Activated CD4-positive, alpha-beta T cell treated with anti-CD3 and anti-CD28 coated beads for 1 hour (primary cell): ENCODE data around the gene GSX1.
"Not testable (repeated sequence)": the region's sequence is repeated elsewhere in the genome, so short reads cannot be mapped to it uniquely, and the experiment has no call there.

ENCODE experiments used
- DNase-seq: peaks from one replicate; pipeline ENCODE4 v3.0.0-alpha.2; 2020

The GSX1 gene

GRCh38 chr13:27792393-27793218 is at the start of gene GSX1:
TSS of gene GSX1 (plus strand) at chr13:27792483. CDS start at chr13:27792691, 208 bp downstream.
- DNase-seq, result peak; percentile 18

- DNase-seq, result no peak
These were observed 47.5 kb upstream of the GSX1 start for GRCh38 chr13:27744801-27745200.

GRCh38 chr13:27745301-27745700 is 47.0 kb upstream of the GSX1 start:
- DNase-seq, result no peak

GRCh38 chr13:27748143-27748542 is 44.1 kb upstream of the GSX1 start:
- not testable (repeated sequence) for DNase-seq

GRCh38 chr13:27751953-27752532 is 40.2 kb upstream of the GSX1 start:
- no peak for DNase-seq

GRCh38 chr13:27765650-27766049 is 26.6 kb upstream of the GSX1 start:
- no peak for DNase-seq

GRCh38 chr13:27770809-27771208 is 21.5 kb upstream of the GSX1 start:
- no peak for DNase-seq

- no peak for DNase-seq
These were observed 19.4 kb upstream of the GSX1 start for GRCh38 chr13:27772651-27773425.

GRCh38 chr13:27774169-27774568 is 18.1 kb upstream of the GSX1 start:
- DNase-seq, result no peak

- no peak for DNase-seq
These were observed 17.6 kb upstream of the GSX1 start for GRCh38 chr13:27774651-27775050.

GRCh38 chr13:27775943-27776342 is 16.3 kb upstream of the GSX1 start:
- no peak for DNase-seq

GRCh38 chr13:27782151-27782550 is 10.1 kb upstream of the GSX1 start:
- no peak for DNase-seq

GRCh38 chr13:27783111-27783510 is 9.2 kb upstream of the GSX1 start:
- DNase-seq, result no peak

- DNase-seq, result no peak
These were observed 4.0 kb upstream of the GSX1 start for GRCh38 chr13:27788271-27788670.

- no peak for DNase-seq
These were observed 3.2 kb upstream of the GSX1 start for GRCh38 chr13:27789153-27789494.

GRCh38 chr13:27789495-27790303 is 2.6 kb upstream of the GSX1 start:
- no peak for DNase-seq

- DNase-seq, result no peak
These were observed 1.8 kb upstream of the GSX1 start for GRCh38 chr13:27790523-27790922.

- no peak for DNase-seq
These were observed 960 bp upstream of the GSX1 start for GRCh38 chr13:27791146-27791900.

- DNase-seq, result no peak
These were observed 336 bp upstream of the GSX1 start for GRCh38 chr13:27791901-27792392.

- no peak for DNase-seq
These were observed 1.5 kb downstream of the GSX1 start for GRCh38 chr13:27793507-27794367.

GRCh38 chr13:27794368-27794691 is 2.0 kb downstream of the GSX1 start:
- no peak for DNase-seq
